Suprapubic skin (tissue), 4 donors: Measurements from ENCODE around the gene TPRX1. TPM values are rescaled to one million over a fixed set of nuclear protein-coding genes. Genes with fewer than 3 reads are reported as not detected.
"Not testable (repeated sequence)": the region's sequence is repeated elsewhere in the genome, so short reads cannot be mapped to it uniquely, and the experiment has no call there.

ENCODE experiments used
- DNase-seq, 2 donors: peaks; one replicate each; pipeline ENCODE4 v3.0.0-alpha.2; 2019; ENCODE audit warnings: low spot score in 2 of 2
- H3K27ac ChIP-seq: fragments of 200-600 bp; sonication (generic); one replicate; pipeline ENCODE4 v1.5.1; 2019
- H3K27me3 ChIP-seq: fragments of 200-600 bp; sonication (generic); one replicate; pipeline ENCODE4 v1.5.1; 2019
- H3K36me3 ChIP-seq: fragments of 200-600 bp; sonication (generic); one replicate; pipeline ENCODE4 v1.5.1; 2019
- H3K4me1 ChIP-seq: fragments of 200-600 bp; sonication (generic); one replicate; pipeline ENCODE4 v1.5.1; 2019
- H3K4me3 ChIP-seq: fragments of 200-600 bp; sonication (generic); one replicate; pipeline ENCODE4 v1.5.1; 2019; ENCODE audit warnings: mild to moderate bottlenecking
- H3K9me3 ChIP-seq: fragments of 200-600 bp; sonication (generic); one replicate; pipeline ENCODE4 v1.5.1; 2019
- EP300 ChIP-seq: sonication (generic); formaldehyde crosslinking; IDR thresholded peaks from one replicate; pipeline ENCODE4 v1.6.1; 2017; ENCODE audit warnings: antibody characterized with exemption
- POLR2A ChIP-seq, 2 donors: fragments of 450-650 bp; IDR thresholded peaks; one replicate each; pipeline ENCODE4 v1.6.1; 2017; ENCODE audit warnings: antibody characterized with exemption in 2 of 2, mild to moderate bottlenecking in 2 of 2, moderate library complexity in 2 of 2
- POLR2AphosphoS5 ChIP-seq, 3 donors: sonication (generic); formaldehyde crosslinking; IDR thresholded peaks; one replicate each; pipeline ENCODE4 v1.6.1; 2017; ENCODE audit warnings: antibody characterized with exemption in 3 of 3
- WGBS: methylation state at CpG from one replicate; pipeline ENCODE4 v1.1.5; 2018; 5-methylcytosine and 5-hydroxymethylcytosine counted together
- total RNA-seq, 4 donors: library from RNA; depleted of rRNA; stranded (reverse); fragments of >200 nt; gene quantifications; one replicate each; pipeline ENCODE4 v1.1.0, GENCODE V29; 2016
- TF ChIP-seq, protein P1 (sequence below), 2 donors: fragments of 200-600 bp in 1 of 2; fragments of 450-650 bp in 1 of 2; sonication (generic) in 1 of 2; IDR thresholded peaks; one replicate each; pipeline ENCODE4 v1.5.1; 2016 to 2019; ENCODE audit warnings: antibody characterized with exemption in 2 of 2, mild to moderate bottlenecking in 1 of 2, moderate library complexity in 1 of 2

TPRX1 gene
- total RNA-seq, 4 donors from 2014 or later: not detected

DNA sequence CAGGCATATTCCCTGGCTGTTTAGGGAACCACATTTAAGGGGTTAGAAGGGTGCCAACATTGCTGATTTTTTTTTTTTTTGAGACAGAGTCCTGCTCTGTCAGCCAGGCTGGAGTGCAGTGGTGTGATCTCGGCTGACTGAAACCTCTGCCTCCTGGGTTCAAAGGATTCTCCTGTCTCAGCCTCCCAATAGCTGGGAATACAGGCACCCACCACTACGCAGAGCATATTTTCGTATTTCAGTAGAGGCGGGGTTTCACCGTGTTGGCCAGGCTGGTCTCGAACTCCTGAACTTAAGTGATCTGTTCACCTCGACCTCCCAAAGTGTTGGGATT is 9.6 kb upstream of the TPRX1 start:
- H3K27me3 ChIP-seq: peaks cover 13% of the 10 kb centered on the region
- DNase-seq: no peak
- TF ChIP-seq, protein P1, sequence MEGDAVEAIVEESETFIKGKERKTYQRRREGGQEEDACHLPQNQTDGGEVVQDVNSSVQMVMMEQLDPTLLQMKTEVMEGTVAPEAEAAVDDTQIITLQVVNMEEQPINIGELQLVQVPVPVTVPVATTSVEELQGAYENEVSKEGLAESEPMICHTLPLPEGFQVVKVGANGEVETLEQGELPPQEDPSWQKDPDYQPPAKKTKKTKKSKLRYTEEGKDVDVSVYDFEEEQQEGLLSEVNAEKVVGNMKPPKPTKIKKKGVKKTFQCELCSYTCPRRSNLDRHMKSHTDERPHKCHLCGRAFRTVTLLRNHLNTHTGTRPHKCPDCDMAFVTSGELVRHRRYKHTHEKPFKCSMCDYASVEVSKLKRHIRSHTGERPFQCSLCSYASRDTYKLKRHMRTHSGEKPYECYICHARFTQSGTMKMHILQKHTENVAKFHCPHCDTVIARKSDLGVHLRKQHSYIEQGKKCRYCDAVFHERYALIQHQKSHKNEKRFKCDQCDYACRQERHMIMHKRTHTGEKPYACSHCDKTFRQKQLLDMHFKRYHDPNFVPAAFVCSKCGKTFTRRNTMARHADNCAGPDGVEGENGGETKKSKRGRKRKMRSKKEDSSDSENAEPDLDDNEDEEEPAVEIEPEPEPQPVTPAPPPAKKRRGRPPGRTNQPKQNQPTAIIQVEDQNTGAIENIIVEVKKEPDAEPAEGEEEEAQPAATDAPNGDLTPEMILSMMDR (IDR thresholded peaks at IDR 0.05): no peak
- TF ChIP-seq POLR2A (IDR thresholded peaks at IDR 0.05) (no peak), EP300 (no peak), POLR2AphosphoS5 (IDR thresholded peaks at IDR 0.05) (no peak)
- no peaks in the 10 kb centered on the region for H3K36me3 ChIP-seq
- H3K4me1 ChIP-seq: no peaks in the 10 kb centered on the region
- no peak overlapping the region for H3K4me3 ChIP-seq
- H3K27ac ChIP-seq: no peak overlapping the region
- WGBS: 57% methylated on average over 7 of the region's 7 CpGs
- no peaks in the 10 kb centered on the region for H3K9me3 ChIP-seq

DNA sequence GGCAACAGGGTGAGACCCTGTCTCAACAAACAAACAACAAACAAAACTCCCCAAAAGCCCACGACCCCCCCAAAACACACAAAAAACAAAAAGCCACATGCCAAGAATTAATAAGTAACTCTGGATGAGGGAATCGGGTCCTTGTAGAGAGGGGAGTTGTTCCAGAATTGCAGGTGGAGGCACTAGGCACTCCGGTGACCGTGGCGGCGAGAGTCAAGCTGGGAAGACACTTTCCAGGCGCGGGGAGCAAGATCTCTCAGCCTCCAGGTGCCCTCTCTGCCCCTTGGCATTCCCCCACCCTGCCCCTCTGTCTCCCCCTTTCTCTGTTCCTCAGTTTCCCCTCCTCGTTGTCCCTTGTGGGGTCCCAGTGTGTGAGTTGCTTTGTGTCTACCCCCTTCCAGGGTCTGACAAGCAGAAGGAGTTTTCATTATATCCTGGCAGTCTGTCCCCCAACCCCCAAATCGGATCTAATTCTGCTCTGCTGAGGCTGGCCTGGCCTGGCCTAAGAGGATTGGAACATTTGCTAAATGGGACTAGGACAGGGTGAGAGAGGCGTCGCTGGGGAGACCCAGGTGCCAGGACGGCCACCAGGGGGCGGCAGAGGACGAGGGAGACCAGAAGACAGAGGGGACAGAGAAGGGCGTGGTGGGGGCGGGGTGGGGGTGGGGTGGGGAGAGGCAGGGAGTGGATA is 9.1 kb upstream of the TPRX1 start:
- peak in 1 of 2 donors; percentile 76 for DNase-seq
- Histone ChIP-seq H3K4me3 (no peak overlapping the region), H3K27ac (no peak overlapping the region), H3K9me3 (no peaks in the 10 kb centered on the region), H3K27me3 (peaks cover 9% of the 10 kb centered on the region), H3K36me3 (no peaks in the 10 kb centered on the region), H3K4me1 (no peaks in the 10 kb centered on the region)
- TF ChIP-seq, protein P1 (IDR thresholded peaks at IDR 0.05): peak; percentile 2 to 65
- TF ChIP-seq POLR2A (IDR thresholded peaks at IDR 0.05) (no peak), POLR2AphosphoS5 (IDR thresholded peaks at IDR 0.05) (no peak), EP300 (no peak)
- WGBS: 40% methylated on average over 17 of the region's 17 CpGs

DNA sequence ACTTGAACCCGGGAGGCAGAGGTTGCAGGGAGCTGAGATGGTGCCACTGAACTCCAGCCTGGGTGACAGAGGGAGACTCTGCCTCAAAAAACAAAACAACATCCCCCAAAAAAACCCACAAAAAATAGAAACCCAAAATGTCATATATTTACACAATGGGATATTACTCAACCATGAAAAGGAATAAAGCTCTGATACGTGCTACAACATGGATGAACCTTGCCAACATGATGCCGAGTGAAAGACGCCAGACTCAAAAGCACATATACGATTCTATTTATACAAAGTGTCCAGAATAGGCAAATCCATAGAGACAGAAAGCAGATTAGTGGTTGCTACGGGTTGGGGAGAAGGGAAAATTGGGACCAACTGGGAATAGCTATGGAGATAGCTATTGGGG is 2.1 kb upstream of the TPRX1 start:
- Histone ChIP-seq H3K27ac (no peak overlapping the region), H3K4me3 (no peak overlapping the region), H3K27me3 (no peaks in the 10 kb centered on the region), H3K4me1 (no peaks in the 10 kb centered on the region), H3K36me3 (no peaks in the 10 kb centered on the region), H3K9me3 (no peaks in the 10 kb centered on the region)
- no peak for DNase-seq
- 90% methylated on average over 6 of the region's 6 CpGs for WGBS
- TF ChIP-seq EP300 (no peak), POLR2AphosphoS5 (IDR thresholded peaks at IDR 0.05) (no peak), POLR2A (IDR thresholded peaks at IDR 0.05) (no peak)
- TF ChIP-seq, protein P1 (IDR thresholded peaks at IDR 0.05): no peak

DNA sequence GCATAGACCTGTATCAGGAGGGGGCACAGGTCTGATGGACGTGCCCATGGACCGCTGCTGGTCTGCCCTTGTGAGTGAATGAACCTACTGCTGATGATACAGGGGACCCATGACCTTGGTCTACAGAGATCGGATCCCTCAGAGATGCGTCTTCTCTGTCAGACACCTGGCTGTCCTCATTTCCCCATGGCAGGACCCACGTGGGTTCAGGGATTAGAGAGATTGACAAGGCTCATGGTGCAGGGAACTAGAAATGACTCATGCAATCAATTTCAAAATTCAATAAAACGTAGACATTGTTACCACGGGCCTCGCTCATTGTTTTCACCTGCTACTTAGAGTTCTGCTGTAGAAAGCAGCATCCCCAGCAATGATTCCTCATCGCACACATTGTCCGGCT is 962 bp upstream of the TPRX1 start:
- DNase-seq: no peak

DNA sequence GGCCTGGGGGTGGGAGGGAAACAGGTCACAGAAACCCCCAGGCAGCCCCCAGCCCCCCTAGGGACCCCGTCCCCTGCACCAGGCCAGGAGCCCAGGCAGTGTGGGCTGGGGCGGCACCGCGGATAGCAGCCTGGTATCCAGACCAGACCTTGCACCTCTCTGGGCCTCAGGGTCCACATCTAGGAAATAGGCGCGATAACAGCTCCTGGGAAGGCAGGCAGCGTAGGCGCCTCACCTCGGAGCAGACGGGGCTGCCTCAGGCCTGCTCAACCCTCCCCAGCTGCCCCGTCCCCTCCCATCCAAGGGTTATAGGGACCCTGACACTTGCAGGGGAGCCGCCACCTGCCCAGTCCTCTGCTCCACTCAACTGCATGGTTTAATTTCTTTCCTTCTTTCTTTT is 680 bp downstream of the TPRX1 start:
- H3K4me1 ChIP-seq, H3K36me3 ChIP-seq, H3K27ac ChIP-seq, H3K27me3 ChIP-seq, H3K4me3 ChIP-seq, DNase-seq, H3K9me3 ChIP-seq: not testable (repeated sequence)
- no CpG with 5 or more reads among the region's 12 CpGs for WGBS

More for the DNA sequence above, 962 bp upstream of the TPRX1 start:
- H3K4me3 ChIP-seq: no peak overlapping the region
- no peaks in the 10 kb centered on the region for H3K27me3 ChIP-seq
- no peak overlapping the region for H3K27ac ChIP-seq
- no peaks in the 10 kb centered on the region for H3K9me3 ChIP-seq
- no peaks in the 10 kb centered on the region for H3K36me3 ChIP-seq
- no peaks in the 10 kb centered on the region for H3K4me1 ChIP-seq
- TF ChIP-seq, protein P1 (IDR thresholded peaks at IDR 0.05): no peak
- no peak for TF ChIP-seq POLR2A (IDR thresholded peaks at IDR 0.05)
- TF ChIP-seq EP300: no peak
- TF ChIP-seq POLR2AphosphoS5 (IDR thresholded peaks at IDR 0.05): no peak
- WGBS: 81% methylated on average over 9 of the region's 10 CpGs

DNA sequence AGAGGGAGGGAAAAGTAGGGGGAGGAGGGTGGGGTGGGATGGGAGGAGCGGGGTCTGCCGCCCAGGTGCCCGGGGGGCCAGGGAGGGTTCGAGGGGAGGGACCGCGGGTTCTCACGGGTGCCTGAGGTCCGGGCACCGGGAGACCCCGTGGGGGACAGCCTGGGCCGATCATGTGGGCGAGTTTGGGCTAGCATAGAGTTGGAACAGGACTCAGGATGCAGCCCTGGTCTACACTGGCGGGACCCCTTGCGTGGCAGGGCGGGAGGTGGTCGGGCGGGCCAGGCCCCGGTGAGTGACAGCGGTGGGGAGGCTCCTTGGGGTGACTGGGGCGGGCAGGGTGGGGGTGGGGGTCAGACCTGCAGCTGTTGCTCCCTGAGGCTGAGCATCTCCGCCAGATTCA is 1.2 kb downstream of the TPRX1 start:
- H3K27me3 ChIP-seq, H3K27ac ChIP-seq, H3K36me3 ChIP-seq, H3K9me3 ChIP-seq, H3K4me1 ChIP-seq, DNase-seq, H3K4me3 ChIP-seq: not testable (repeated sequence)
- 42% methylated on average over 10 of the region's 21 CpGs for WGBS
